HG02943 (cell line): ENCODE measurements around the gene MAD1L1.

ENCODE experiments used
- ATAC-seq: cut with Tn5 transposase; IDR thresholded peaks from one replicate; pipeline ENCODE4 v1.9.1; 2021; ENCODE audit warnings: mild to moderate bottlenecking, low read depth, moderate library complexity; ENCODE audit not compliant: unreplicated experiment

MAD1L1 gene

GRCh38 chr7:2123360-2123759 is 109.4 kb downstream of the MAD1L1 start:
- no peak for ATAC-seq

- ATAC-seq = no peak
Observed at GRCh38 chr7:2122651-2123050, 110.1 kb downstream of the MAD1L1 start.

DNA sequence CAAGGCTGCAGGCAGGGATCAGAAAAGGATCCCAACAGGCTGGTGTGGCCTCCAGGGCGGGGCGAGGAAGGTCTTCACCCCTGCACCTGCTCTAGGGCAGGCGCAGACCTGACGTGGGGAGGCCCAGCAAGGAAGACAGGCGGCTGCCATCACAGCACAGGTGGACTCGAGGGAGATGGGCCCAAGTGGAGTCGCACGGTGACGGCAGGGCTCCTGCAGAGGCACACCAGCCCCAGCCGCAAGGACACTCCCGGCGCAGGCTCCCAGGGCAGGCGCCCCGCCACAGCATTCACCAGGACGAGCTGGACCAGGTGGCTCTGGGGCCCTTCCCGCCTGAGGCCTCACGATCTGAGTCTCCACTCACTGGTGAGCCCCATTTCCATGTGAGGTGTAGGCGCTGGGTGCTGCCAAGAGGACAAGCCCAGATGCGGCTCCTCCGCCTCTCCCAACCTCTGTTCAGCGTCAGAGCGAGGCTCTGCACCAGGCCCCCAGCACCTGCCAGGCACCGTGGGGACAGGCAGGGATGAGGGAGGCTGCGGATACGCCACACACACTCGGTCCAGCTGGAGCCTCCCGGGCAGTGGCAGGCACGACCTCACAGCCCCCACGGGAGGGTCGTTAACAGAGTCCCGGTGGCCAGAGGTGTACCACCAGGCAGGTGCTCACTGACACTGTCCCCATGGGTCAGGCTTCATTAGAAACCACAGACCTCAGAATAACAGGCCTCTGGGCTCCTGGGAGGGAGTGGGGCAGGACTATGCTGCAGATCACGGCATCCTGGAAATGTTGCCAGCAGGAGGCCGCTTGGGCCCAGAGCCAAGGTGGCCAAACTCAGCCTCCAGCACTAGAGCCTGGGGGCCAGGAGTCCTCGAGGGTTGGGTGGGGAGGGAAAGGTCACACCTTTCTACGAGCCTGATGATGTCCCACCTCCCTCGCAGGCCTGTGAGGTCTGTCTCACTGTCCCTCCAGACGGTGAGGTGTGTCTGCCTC is 111.6 kb downstream of the MAD1L1 start:
- no peak for ATAC-seq

DNA sequence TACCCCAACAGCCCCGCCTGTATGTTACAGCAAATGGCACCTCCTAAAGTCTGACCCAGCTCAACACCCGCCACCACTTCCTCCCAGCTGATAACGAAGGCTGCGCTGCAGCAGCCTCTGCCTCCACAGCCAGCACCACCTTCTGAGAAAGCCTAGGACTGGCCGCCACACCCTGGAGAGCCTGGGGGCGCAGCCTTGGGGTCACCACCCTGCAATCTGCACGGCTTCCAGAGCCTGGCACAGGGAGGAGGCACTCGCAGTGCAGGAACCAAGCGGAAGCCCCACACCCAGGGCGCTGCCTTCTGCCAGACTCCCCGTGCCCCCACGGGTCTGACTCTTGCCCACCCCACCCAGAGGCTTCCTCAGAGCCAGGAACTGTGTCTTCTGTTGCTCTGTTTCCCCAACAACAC is 112.5 kb downstream of the MAD1L1 start:
- ATAC-seq = no peak

DNA sequence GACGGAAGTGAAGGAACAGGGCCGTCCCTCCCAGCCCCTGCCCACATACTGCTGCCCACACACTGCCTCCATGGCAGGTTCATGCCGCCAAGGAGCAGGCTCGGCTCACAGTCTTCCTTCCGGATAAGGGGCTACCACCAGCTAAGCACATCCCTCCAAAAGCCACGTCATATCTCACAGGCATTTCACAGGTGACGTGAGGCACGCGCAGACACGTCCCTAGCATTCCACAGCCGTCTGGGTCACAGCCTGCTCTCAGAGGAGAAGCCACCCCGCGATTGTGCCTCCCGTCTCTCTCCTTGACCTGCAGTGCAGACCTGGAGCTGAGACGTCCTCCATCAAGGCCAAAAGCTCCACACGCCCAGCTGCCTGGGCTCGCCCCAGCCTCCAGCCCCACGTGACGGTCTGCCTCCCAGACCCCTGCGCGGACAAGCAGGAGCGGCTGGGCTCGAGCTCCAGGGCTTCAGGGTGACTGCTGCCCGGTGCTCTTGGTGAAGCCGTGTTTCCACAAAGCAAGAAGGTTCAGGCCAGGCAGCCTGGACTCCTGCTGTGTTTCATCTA is 114.0 kb downstream of the MAD1L1 start:
- ATAC-seq = no peak

- ATAC-seq = no peak
Observed at GRCh38 chr7:2118056-2118455, 114.7 kb downstream of the MAD1L1 start.

DNA sequence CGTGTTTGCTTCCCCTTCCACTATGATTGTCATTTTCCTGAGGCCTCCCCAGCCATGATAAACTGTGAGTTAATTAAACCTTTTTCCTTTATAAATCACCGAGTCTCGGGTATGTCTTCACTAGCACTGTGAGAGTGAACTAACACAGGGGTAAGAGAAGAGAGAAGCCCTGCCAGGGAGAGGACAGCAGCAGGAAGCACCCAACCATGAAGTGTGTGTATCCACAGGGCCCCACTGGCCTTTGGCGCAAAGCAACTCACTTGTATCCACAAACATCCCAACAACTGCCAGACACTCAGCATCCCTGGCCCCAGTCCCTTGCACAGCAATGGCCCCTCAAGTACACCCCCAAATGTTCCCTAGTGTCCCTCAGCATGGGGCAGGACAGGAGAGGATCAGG is 115.1 kb downstream of the MAD1L1 start:
- no peak for ATAC-seq

DNA sequence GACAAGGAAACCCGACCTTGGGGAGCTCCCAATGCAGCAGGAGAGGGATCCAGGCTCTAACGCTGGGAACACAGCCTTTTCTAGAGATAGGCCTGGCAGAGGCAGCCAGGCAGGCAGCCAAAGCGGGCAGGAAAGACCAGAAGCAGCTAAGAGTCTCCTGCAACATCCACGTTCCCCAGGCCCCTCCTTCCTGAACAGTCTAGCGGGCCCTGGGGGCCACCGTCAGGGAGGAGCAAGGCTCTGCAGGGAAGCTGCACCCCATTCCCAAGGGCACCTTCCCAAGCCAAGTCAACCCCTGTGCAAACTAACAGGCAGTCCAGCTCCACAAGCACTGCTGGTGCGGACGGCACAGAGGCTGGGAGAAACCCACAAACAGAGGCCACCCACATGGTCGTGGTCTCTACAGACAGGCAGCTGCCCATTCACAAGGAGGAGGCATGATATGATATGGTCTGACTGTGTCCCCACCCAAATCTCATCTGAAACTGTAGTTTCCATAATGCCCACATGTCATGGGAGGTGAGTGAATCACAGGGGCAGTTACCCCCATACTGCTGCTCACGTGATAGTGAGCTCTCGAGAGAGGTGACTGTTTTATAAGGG is 115.7 kb downstream of the MAD1L1 start:
- no peak for ATAC-seq

GRCh38 chr7:2116448-2116810 is 116.3 kb downstream of the MAD1L1 start:
- no peak for ATAC-seq

- no peak for ATAC-seq
Observed at GRCh38 chr7:2115760-2116447, 116.8 kb downstream of the MAD1L1 start.

GRCh38 chr7:2114926-2115759 is 117.6 kb downstream of the MAD1L1 start:
- ATAC-seq = no peak

DNA sequence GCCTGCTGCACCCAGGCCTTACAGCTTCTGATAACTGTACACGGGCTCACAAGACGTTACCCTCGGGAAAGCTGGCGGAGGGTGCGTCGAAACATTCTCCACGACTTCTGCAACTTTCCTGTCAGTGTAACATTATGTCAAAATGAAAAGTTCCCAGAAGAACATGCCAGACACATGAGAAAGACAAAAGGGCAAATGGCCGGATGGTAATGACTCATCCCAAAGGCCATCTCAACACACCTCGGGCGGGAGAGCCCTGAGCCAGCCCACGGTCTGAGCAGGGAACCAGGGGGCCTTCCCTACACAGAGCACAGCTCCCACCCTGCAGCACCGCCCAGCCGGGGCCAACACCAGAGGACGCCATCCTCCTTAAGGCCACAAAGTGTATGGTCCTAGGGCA is 118.7 kb downstream of the MAD1L1 start:
- ATAC-seq = no peak

DNA sequence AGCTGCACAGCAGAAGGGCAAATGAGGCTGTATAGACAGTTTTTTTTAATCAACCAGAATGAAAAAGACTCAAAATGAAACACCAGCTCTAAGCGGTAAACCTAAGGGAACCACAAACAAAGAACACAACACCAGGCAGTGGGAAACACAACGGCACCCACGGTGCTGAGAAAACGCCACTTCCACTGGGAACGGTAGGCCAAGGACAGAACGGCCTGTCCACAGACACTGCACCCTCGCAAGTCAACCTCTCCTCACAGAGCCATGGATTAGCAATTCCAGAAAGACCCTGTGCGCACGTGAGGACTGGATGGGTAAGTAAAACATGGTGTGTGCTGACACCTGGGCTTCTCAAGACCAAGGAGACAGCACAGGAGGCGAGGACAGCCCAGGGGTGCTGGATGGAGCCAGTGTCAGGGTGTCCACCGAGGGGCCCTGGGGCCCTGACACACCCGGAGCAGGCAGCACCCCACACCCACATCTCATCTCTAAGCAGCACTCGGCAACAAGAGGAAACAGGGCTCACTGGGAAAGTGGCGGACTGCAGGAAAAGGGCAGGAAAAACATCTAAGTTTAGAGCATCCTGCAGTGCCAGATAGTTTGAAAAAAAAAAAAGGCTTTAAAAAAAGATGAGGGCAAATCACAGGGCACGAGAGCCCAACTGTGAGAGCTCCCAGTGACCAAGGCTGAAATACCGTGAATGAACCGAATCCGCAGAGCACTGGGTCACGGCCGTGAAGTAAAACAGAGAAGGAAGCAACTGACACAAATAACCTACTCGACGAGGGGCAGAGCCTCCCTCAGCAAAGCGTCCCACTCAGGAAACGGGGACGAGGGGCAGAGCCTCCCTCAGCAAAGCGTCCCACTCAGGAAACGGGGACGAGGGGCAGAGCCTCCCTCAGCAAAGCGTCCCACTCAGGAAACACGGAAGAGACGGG is 120.2 kb downstream of the MAD1L1 start:
- no peak for ATAC-seq

- no peak for ATAC-seq
Observed at GRCh38 chr7:2111568-2111967, 121.2 kb downstream of the MAD1L1 start.

GRCh38 chr7:2110610-2111396 is 121.9 kb downstream of the MAD1L1 start:
- no peak for ATAC-seq

- no peak for ATAC-seq
Observed at GRCh38 chr7:2109936-2110609, 122.7 kb downstream of the MAD1L1 start.

- ATAC-seq = no peak
Observed at GRCh38 chr7:2109251-2109872, 123.4 kb downstream of the MAD1L1 start.
